ENCODE measurements around the gene GATAD2A.

Gene GATAD2A

GRCh38 chr19:19495614-19496603 is 90.4 kb downstream of the GATAD2A start:
- Histone ChIP-seq H3K27me3 (ENCODE audit: control insufficient read depth, insufficient read depth, low read length) (no peaks in the 10 kb centered on the region), H3K9ac (no peak overlapping the region), H3K4me2 (ENCODE audit: low read length) (no peak overlapping the region), H3K4me1 (no peaks in the 10 kb centered on the region), H3K36me3 (ENCODE audit: control insufficient read depth, insufficient read depth, low read length) (no peaks in the 10 kb centered on the region), H3K9me3 (ENCODE audit: control insufficient read depth, low read length) (no peaks in the 10 kb centered on the region), H2AFZ (no peak overlapping the region), H3K79me2 (peaks cover 53% of the 10 kb centered on the region), H3K4me3 (ENCODE audit: low read depth, low read length) (no peak overlapping the region), H3K27ac (no peak overlapping the region)
- TF ChIP-seq, protein P1, sequence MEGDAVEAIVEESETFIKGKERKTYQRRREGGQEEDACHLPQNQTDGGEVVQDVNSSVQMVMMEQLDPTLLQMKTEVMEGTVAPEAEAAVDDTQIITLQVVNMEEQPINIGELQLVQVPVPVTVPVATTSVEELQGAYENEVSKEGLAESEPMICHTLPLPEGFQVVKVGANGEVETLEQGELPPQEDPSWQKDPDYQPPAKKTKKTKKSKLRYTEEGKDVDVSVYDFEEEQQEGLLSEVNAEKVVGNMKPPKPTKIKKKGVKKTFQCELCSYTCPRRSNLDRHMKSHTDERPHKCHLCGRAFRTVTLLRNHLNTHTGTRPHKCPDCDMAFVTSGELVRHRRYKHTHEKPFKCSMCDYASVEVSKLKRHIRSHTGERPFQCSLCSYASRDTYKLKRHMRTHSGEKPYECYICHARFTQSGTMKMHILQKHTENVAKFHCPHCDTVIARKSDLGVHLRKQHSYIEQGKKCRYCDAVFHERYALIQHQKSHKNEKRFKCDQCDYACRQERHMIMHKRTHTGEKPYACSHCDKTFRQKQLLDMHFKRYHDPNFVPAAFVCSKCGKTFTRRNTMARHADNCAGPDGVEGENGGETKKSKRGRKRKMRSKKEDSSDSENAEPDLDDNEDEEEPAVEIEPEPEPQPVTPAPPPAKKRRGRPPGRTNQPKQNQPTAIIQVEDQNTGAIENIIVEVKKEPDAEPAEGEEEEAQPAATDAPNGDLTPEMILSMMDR (IDR thresholded peaks at IDR 0.05), result no peak

GRCh38 chr19:19498255-19498991 is 92.9 kb downstream of the GATAD2A start:
- Histone ChIP-seq H3K4me1 (no peaks in the 10 kb centered on the region), H3K27me3 (ENCODE audit: control insufficient read depth, insufficient read depth, low read length) (no peaks in the 10 kb centered on the region), H3K9ac (no peak overlapping the region), H3K4me3 (ENCODE audit: low read depth, low read length) (no peak overlapping the region), H2AFZ (no peak overlapping the region), H3K27ac (no peak overlapping the region), H3K9me3 (ENCODE audit: control insufficient read depth, low read length) (no peaks in the 10 kb centered on the region), H3K36me3 (ENCODE audit: control insufficient read depth, insufficient read depth, low read length) (no peaks in the 10 kb centered on the region), H3K79me2 (peaks cover 51% of the 10 kb centered on the region), H3K4me2 (ENCODE audit: low read length) (no peak overlapping the region)
- TF ChIP-seq, protein P1 (IDR thresholded peaks at IDR 0.05), result no peak

GRCh38 chr19:19499272-19499995 is 94.0 kb downstream of the GATAD2A start:
- TF ChIP-seq, protein P1 (IDR thresholded peaks at IDR 0.05), result no peak
- no peaks in the 10 kb centered on the region for H3K9me3 ChIP-seq (ENCODE audit: control insufficient read depth, low read length)
- no peaks in the 10 kb centered on the region for H3K27me3 ChIP-seq (ENCODE audit: control insufficient read depth, insufficient read depth, low read length)
- no peak overlapping the region for H3K4me2 ChIP-seq (ENCODE audit: low read length)
- no peak overlapping the region for H3K4me3 ChIP-seq (ENCODE audit: low read depth, low read length)
- no peak overlapping the region for H2AFZ ChIP-seq
- H3K4me1 ChIP-seq, result no peaks in the 10 kb centered on the region
- no peaks in the 10 kb centered on the region for H3K36me3 ChIP-seq (ENCODE audit: control insufficient read depth, insufficient read depth, low read length)
- H3K27ac ChIP-seq, result no peak overlapping the region
- no peak overlapping the region for H3K9ac ChIP-seq
- peaks cover 45% of the 10 kb centered on the region for H3K79me2 ChIP-seq

DNA sequence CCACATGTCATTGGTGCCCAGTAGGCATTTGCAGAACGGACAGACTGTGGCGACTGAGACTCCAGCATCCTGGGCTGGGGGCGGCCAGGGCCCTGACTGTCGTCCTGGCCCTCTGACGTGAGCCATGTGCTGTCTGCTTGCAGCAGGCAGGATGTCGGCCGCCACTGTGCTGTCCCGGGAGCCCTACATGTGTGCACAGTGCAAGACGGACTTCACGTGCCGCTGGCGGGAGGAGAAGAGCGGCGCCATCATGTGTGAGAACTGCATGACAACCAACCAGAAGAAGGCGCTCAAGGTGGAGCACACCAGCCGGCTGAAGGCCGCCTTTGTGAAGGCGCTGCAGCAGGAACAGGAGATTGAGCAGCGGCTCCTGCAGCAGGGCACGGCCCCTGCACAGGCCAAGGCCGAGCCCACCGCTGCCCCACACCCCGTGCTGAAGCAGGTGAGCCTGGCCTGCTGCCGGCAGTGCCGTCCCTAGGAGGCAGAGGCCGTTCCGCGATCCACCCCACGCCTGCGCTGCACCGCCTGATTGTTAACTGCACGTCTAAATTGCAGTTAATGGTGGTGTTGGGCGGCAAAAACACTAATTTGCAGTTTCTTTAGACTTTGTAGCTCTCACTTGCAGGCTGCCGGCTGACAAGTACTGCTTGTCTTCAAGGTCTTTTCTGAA is 95.6 kb downstream of the GATAD2A start:
- Histone ChIP-seq H3K36me3 (ENCODE audit: control insufficient read depth, insufficient read depth, low read length) (no peaks in the 10 kb centered on the region), H3K9ac (no peak overlapping the region), H3K4me1 (no peaks in the 10 kb centered on the region), H3K79me2 (peaks cover 36% of the 10 kb centered on the region), H3K9me3 (ENCODE audit: control insufficient read depth, low read length) (no peaks in the 10 kb centered on the region), H3K27ac (no peak overlapping the region), H2AFZ (no peak overlapping the region), H3K4me2 (ENCODE audit: low read length) (no peak overlapping the region), H3K4me3 (ENCODE audit: low read depth, low read length) (no peak overlapping the region), H3K27me3 (ENCODE audit: control insufficient read depth, insufficient read depth, low read length) (no peaks in the 10 kb centered on the region)
- TF ChIP-seq, protein P1 (IDR thresholded peaks at IDR 0.05), result no peak
